ENCODE data around the gene FAM163B.

GRCh38 chr9:133614056-133614455 lies 4.9 kb upstream of the FAM163B start:
- TF ChIP-seq NANOG (IDR thresholded peaks at IDR 0.05; ENCODE audit: insufficient read depth, low read depth, low read length, poor library complexity, severe bottlenecking), result no peak
- no peak for TF ChIP-seq POLR2AphosphoS5 (IDR thresholded peaks at IDR 0.05; ENCODE audit: low read depth, low read length)
- TF ChIP-seq MAX (IDR thresholded peaks at IDR 0.05), result no peak
- no peak for TF ChIP-seq CTCF (IDR thresholded peaks at IDR 0.05; ENCODE audit: control extremely low read depth in 1 of 3, insufficient read depth in 1 of 3, low read depth in 1 of 3, low read length in 3 of 3)
- TF ChIP-seq CBX8 (IDR thresholded peaks at IDR 0.05; ENCODE audit: borderline replicate concordance, low read depth, low read length), result no peak
- TF ChIP-seq SIN3A (conservative IDR thresholded peaks at IDR 0.05 in 1 of 2, IDR thresholded peaks at IDR 0.05 in 1 of 2; ENCODE audit: low read depth in 1 of 2, low read length in 2 of 2), result no peak
- TF ChIP-seq CEBPB (IDR thresholded peaks at IDR 0.05; ENCODE audit: low read depth, low read length), result no peak
- TF ChIP-seq RFX5 (IDR thresholded peaks at IDR 0.05; ENCODE audit: borderline replicate concordance, low read depth, low read length), result no peak
- TF ChIP-seq TAF1 (IDR thresholded peaks at IDR 0.05; ENCODE audit: low read depth, low read length), result no peak
- no peak for TF ChIP-seq ATF3 (IDR thresholded peaks at IDR 0.05; ENCODE audit: insufficient read depth, low read depth, low read length)
- TF ChIP-seq E2F6 (IDR thresholded peaks at IDR 0.05), result no peak

Data from H1 (cell line).